HepG2 (cell line): ENCODE measurements around the gene LRP5. TPM values are rescaled to one million over a fixed set of nuclear protein-coding genes. Genes with fewer than 3 reads are reported as not detected.

Experiments used
- CHCHD3 ChIP-seq: sonication (generic); formaldehyde crosslinking; IDR thresholded peaks from 2 replicates; pipeline ENCODE4 v1.8.0; 2022; ENCODE audit warnings: mild to moderate bottlenecking, missing genetic modification reagents, moderate library complexity
- CREM ChIP-seq, 2 experiments: sonication (generic) in 1 of 2; formaldehyde crosslinking in 1 of 2; IDR thresholded peaks; 2 replicates each; pipeline versions ENCODE4 v1.4.0 to v1.6.1; 2016 to 2020; ENCODE audit warnings: antibody characterized with exemption in 1 of 2, mild to moderate bottlenecking in 1 of 2, missing genetic modification reagents in 1 of 2
- ELF1 ChIP-seq: sonication (generic); formaldehyde crosslinking; IDR thresholded peaks from 2 replicates; pipeline ENCODE4 v1.4.0; 2020; ENCODE audit warnings: missing genetic modification reagents
- EP300 ChIP-seq, 3 experiments: sonication (generic) in 1 of 3; formaldehyde crosslinking in 1 of 3; IDR thresholded peaks; 2 replicates each; pipeline versions ENCODE4 v1.5.1 to v1.6.1; 2011 to 2020; ENCODE audit warnings: low read depth in 2 of 3, low read length in 2 of 3, borderline replicate concordance in 1 of 3, improper control_type of control experiment in 1 of 3, mild to moderate bottlenecking in 1 of 3, missing genetic modification reagents in 1 of 3, moderate library complexity in 1 of 3
- IKZF4 ChIP-seq: sonication (generic); formaldehyde crosslinking; IDR thresholded peaks from 2 replicates; pipeline ENCODE4 v1.5.1; 2020; ENCODE audit warnings: borderline replicate concordance, mild to moderate bottlenecking, low read depth, missing genetic modification reagents; ENCODE audit errors: not compliant biosample characterization
- KLF6 ChIP-seq: IDR thresholded peaks from 2 replicates; pipeline ENCODE4 v1.8.0; 2016; ENCODE audit warnings: missing biosample characterization, missing genetic modification reagents
- ZNF564 ChIP-seq: sonication (generic); formaldehyde crosslinking; IDR thresholded peaks from 2 replicates; pipeline ENCODE4 v1.8.1; 2023; ENCODE audit warnings: mild to moderate bottlenecking, missing genetic modification reagents
- ZNF720 ChIP-seq: sonication (generic); formaldehyde crosslinking; IDR thresholded peaks from 2 replicates; pipeline ENCODE4 v1.4.0; 2020; ENCODE audit warnings: missing genetic modification reagents
- ZNF768 ChIP-seq: sonication (generic); formaldehyde crosslinking; IDR thresholded peaks from 2 replicates; pipeline ENCODE4 v1.4.0; 2020; ENCODE audit warnings: missing genetic modification reagents
- ZNF780A ChIP-seq: sonication (generic); formaldehyde crosslinking; IDR thresholded peaks from 2 replicates; pipeline ENCODE4 v1.8.0; 2022; ENCODE audit warnings: mild to moderate bottlenecking, missing genetic modification reagents, moderate library complexity
- polyA plus RNA-seq, 8 experiments: library from polyadenylated mRNA; depleted of rRNA in 3 of 8; stranded (reverse) in 7 of 8; unstranded in 1 of 8; fragments of >200 nt; fragmentation: Illumina TruSeq in 4 of 8; extraction: Trizol in 4 of 8; gene quantifications; 2 replicates each; pipeline versions ENCODE4 v1.2.1 to v1.2.3, GENCODE V29; 2011 to 2016; ENCODE audit warnings: low read depth in 4 of 8, missing spikeins in 1 of 8, mixed read lengths in 1 of 8; ENCODE audit not compliant: insufficient read depth in 1 of 8
- total RNA-seq, 5 experiments: library from RNA; depleted of rRNA; stranded (reverse); fragments of >200 nt; fragmentation: Illumina TruSeq; extraction: Trizol; gene quantifications; 2 replicates each; pipeline ENCODE4 v1.2.3, GENCODE V29; 2016; ENCODE audit warnings: low read depth in 1 of 5
- TF ChIP-seq, protein P1 (sequence below): IDR thresholded peaks from 2 replicates; pipeline ENCODE4 v1.6.1; 2016; ENCODE audit warnings: low read depth, missing genetic modification reagents, missing compliant biosample characterization
- TF ChIP-seq, protein P2 (sequence below): sonication (generic); formaldehyde crosslinking; IDR thresholded peaks from 2 replicates; pipeline ENCODE4 v1.4.0; 2020; ENCODE audit warnings: missing genetic modification reagents
- TF ChIP-seq, protein P3 (sequence below): sonication (generic); formaldehyde crosslinking; IDR thresholded peaks from 2 replicates; pipeline ENCODE4 v1.5.0; 2020; ENCODE audit warnings: missing genetic modification reagents
- TF ChIP-seq, protein P4 (sequence below): IDR thresholded peaks from 2 replicates; pipeline ENCODE4 v1.6.1; 2016; ENCODE audit warnings: low read depth

Gene LRP5
- total and polyA plus RNA-seq, 2 of the 13 experiments (the other 11 are each of a cell fraction or from before 2014, with no cell fraction given), result 40.4 to 64.0 TPM

DNA sequence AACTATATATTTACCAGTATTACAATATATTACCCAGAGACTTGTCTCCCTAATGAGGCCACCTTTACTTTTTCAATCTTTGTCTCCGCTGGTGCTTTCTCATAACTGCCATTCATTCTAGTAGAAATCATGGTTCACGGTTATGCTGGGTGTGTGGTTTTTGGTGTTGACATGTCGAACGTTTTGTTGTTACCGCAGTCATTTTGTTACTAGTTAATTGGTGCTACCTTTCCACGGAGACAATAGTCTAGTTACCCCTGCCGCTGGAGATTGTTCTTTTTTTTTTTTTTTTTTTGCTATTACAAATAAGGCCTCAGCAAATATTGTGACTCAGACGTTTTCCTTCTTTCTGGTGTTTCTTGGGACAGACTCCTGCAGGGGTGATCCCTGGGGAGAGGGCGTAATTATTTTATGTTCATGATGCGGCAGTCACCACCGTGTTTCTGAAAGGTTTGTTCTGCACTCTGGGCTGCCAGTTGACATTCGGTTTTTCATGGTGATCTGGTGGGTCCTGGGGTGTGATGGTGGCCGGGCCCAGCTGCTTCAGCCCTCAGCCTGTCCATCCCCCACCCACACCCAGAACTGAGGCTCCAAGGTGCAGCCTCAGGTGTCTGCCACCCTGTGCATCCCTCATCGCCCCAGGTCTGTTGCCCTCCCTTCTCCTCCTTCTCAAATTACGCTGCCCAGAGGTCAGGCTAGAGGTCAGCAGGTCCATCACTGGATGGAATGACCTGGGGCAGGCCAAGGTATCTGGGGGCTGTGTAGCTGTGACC lies 28.6 kb downstream of the LRP5 start (continued):
- TF ChIP-seq, protein P1, sequence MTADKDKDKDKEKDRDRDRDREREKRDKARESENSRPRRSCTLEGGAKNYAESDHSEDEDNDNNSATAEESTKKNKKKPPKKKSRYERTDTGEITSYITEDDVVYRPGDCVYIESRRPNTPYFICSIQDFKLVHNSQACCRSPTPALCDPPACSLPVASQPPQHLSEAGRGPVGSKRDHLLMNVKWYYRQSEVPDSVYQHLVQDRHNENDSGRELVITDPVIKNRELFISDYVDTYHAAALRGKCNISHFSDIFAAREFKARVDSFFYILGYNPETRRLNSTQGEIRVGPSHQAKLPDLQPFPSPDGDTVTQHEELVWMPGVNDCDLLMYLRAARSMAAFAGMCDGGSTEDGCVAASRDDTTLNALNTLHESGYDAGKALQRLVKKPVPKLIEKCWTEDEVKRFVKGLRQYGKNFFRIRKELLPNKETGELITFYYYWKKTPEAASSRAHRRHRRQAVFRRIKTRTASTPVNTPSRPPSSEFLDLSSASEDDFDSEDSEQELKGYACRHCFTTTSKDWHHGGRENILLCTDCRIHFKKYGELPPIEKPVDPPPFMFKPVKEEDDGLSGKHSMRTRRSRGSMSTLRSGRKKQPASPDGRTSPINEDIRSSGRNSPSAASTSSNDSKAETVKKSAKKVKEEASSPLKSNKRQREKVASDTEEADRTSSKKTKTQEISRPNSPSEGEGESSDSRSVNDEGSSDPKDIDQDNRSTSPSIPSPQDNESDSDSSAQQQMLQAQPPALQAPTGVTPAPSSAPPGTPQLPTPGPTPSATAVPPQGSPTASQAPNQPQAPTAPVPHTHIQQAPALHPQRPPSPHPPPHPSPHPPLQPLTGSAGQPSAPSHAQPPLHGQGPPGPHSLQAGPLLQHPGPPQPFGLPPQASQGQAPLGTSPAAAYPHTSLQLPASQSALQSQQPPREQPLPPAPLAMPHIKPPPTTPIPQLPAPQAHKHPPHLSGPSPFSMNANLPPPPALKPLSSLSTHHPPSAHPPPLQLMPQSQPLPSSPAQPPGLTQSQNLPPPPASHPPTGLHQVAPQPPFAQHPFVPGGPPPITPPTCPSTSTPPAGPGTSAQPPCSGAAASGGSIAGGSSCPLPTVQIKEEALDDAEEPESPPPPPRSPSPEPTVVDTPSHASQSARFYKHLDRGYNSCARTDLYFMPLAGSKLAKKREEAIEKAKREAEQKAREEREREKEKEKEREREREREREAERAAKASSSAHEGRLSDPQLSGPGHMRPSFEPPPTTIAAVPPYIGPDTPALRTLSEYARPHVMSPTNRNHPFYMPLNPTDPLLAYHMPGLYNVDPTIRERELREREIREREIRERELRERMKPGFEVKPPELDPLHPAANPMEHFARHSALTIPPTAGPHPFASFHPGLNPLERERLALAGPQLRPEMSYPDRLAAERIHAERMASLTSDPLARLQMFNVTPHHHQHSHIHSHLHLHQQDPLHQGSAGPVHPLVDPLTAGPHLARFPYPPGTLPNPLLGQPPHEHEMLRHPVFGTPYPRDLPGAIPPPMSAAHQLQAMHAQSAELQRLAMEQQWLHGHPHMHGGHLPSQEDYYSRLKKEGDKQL (CRISPR knock-in tag), result no peak
- TF ChIP-seq ZNF768 (CRISPR knock-in tag) (no peak), CHCHD3 (CRISPR knock-in tag) (no peak), KLF6 (CRISPR knock-in tag) (no peak), ZNF780A (CRISPR knock-in tag) (no peak), CREM (IDR thresholded peaks at IDR 0.05) (no peak), CREM (CRISPR knock-in tag; IDR thresholded peaks at IDR 0.05) (no peak), ELF1 (CRISPR knock-in tag) (no peak), IKZF4 (CRISPR knock-in tag) (no peak), ZNF720 (CRISPR knock-in tag) (no peak), EP300 (IDR thresholded peaks at IDR 0.05; ENCODE audit: low read depth in 2 of 2, low read length in 2 of 2) (no peak), EP300 (CRISPR knock-in tag; IDR thresholded peaks at IDR 0.05; ENCODE audit: borderline replicate concordance) (no peak), ZNF564 (CRISPR knock-in tag) (no peak)
- TF ChIP-seq, protein P2, sequence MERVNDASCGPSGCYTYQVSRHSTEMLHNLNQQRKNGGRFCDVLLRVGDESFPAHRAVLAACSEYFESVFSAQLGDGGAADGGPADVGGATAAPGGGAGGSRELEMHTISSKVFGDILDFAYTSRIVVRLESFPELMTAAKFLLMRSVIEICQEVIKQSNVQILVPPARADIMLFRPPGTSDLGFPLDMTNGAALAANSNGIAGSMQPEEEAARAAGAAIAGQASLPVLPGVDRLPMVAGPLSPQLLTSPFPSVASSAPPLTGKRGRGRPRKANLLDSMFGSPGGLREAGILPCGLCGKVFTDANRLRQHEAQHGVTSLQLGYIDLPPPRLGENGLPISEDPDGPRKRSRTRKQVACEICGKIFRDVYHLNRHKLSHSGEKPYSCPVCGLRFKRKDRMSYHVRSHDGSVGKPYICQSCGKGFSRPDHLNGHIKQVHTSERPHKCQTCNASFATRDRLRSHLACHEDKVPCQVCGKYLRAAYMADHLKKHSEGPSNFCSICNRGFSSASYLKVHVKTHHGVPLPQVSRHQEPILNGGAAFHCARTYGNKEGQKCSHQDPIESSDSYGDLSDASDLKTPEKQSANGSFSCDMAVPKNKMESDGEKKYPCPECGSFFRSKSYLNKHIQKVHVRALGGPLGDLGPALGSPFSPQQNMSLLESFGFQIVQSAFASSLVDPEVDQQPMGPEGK, result peak; percentile 69; the same call in 1 of the 2 replicates
- TF ChIP-seq, protein P3, sequence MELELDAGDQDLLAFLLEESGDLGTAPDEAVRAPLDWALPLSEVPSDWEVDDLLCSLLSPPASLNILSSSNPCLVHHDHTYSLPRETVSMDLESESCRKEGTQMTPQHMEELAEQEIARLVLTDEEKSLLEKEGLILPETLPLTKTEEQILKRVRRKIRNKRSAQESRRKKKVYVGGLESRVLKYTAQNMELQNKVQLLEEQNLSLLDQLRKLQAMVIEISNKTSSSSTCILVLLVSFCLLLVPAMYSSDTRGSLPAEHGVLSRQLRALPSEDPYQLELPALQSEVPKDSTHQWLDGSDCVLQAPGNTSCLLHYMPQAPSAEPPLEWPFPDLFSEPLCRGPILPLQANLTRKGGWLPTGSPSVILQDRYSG (CRISPR knock-in tag), result no peak
- TF ChIP-seq, protein P4, sequence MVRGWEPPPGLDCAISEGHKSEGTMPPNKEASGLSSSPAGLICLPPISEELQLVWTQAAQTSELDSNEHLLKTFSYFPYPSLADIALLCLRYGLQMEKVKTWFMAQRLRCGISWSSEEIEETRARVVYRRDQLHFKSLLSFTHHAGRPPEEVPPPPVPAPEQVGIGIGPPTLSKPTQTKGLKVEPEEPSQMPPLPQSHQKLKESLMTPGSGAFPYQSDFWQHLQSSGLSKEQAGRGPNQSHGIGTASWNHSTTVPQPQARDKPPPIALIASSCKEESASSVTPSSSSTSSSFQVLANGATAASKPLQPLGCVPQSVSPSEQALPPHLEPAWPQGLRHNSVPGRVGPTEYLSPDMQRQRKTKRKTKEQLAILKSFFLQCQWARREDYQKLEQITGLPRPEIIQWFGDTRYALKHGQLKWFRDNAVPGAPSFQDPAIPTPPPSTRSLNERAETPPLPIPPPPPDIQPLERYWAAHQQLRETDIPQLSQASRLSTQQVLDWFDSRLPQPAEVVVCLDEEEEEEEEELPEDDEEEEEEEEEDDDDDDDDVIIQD (CRISPR knock-in tag), result no peak
